Esophagus muscularis mucosa (tissue), 3 donors: Measurements from ENCODE around the gene STON2.

Experiments used
- CTCF ChIP-seq, 3 experiments: fragments of 200-600 bp in 2 of 3; fragments of 450-650 bp in 1 of 3; sonication (generic) in 2 of 3; IDR thresholded peaks; one replicate each; pipeline ENCODE4 v1.5.1; 2017 to 2019; ENCODE audit warnings: antibody characterized with exemption in 3 of 3, mild to moderate bottlenecking in 2 of 3, moderate library complexity in 1 of 3
- POLR2A ChIP-seq: fragments of 450-650 bp; IDR thresholded peaks from one replicate; pipeline ENCODE4 v1.6.1; 2017; ENCODE audit warnings: antibody characterized with exemption, moderate library complexity, mild to moderate bottlenecking, low read depth
- POLR2AphosphoS5 ChIP-seq, 2 donors: sonication (generic); formaldehyde crosslinking; IDR thresholded peaks; one replicate each; pipeline ENCODE4 v1.6.1; 2017; ENCODE audit warnings: antibody characterized with exemption in 2 of 2

GRCh38 chr14:81301371-81301770 lies 98.8 kb downstream of the STON2 start:
- TF ChIP-seq CTCF (IDR thresholded peaks at IDR 0.05): no peak
- no peak for TF ChIP-seq POLR2A
- no peak for TF ChIP-seq POLR2AphosphoS5 (IDR thresholded peaks at IDR 0.05)
